NT2/D1 (cell line): Measurements from ENCODE around the gene DLG2.

Source experiments
- SUZ12 ChIP-seq: IDR thresholded peaks from 2 replicates; pipeline ENCODE4 v1.6.1; 2011; ENCODE audit not compliant: insufficient read length, insufficient read depth; ENCODE audit errors: extremely low read depth
- YY1 ChIP-seq: IDR thresholded peaks from 2 replicates; pipeline ENCODE4 v1.6.1; 2011; ENCODE audit not compliant: insufficient read length, insufficient read depth
- ZNF274 ChIP-seq: IDR thresholded peaks from 2 replicates; pipeline ENCODE4 v1.6.1; 2011; ENCODE audit warnings: mild to moderate bottlenecking, low read depth, low read length

DNA sequence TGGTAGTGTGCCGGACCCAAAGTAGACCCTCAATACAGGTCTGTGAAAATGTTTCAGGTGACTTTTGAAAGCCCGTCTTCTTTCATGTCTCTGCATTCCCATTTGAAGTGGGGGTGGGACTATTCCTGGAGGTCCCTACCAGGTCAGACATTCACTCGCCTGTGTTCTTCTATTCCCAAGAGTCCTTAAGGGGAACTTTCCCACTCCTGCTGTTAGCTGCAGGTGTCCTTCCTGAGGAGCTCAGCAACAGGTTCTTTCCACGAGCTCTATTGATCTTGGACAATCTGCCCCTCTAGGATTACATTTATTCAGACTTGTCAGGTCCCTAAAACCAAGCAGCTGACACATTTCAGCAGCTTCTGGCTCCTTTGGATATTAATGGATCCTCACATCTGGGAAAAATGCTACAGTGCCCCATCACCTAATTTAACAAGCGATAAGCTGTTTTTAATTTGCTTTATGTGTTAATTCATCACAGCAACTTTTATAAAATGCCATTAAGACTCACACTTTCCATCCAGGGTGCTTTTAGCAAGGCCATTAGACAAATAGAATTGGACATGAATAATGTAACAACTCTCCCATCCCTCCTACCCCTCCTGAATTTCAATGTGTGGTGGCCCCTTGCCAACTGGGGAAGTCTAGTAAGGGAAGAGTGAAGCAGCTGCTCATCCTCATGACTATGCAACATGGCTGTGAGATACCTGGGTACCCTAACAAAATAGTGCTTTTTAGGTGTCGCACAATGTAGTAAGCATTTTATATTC, 2081.5 kb downstream of the DLG2 start:
- no peak for TF ChIP-seq ZNF274
- TF ChIP-seq YY1, result no peak
- no peak for TF ChIP-seq SUZ12
